Osteoblast (primary cell): ENCODE results near the gene PIGQ. TPM values are rescaled to one million over a fixed set of nuclear protein-coding genes. Genes with fewer than 3 reads are reported as not detected.

ENCODE experiments used
- DNase-seq: peaks from one replicate; pipeline ENCODE4 v3.0.0; 2011; ENCODE audit warnings: low spot score, mixed read lengths; ENCODE audit not compliant: insufficient read length; ENCODE audit errors: missing footprints
- H2AFZ ChIP-seq: 2 replicates; pipeline ENCODE4 v1.6.0; 2011; ENCODE audit warnings: mild to moderate bottlenecking, low read length
- H3K27ac ChIP-seq: 2 replicates; pipeline ENCODE4 v1.5.1; 2011; ENCODE audit warnings: mild to moderate bottlenecking, low read depth, low read length, moderate library complexity
- H3K27me3 ChIP-seq: 2 replicates; pipeline ENCODE4 v1.6.0; 2012; ENCODE audit warnings: mild to moderate bottlenecking, control low read depth, inconsistent platforms, low read length, moderate library complexity; ENCODE audit not compliant: insufficient read depth
- H3K36me3 ChIP-seq: 2 replicates; pipeline ENCODE4 v1.5.1; 2011; ENCODE audit warnings: mild to moderate bottlenecking, low read length, control low read depth, moderate library complexity; ENCODE audit not compliant: insufficient read depth
- H3K4me1 ChIP-seq: 2 replicates; pipeline ENCODE4 v1.5.1; 2011; ENCODE audit warnings: mild to moderate bottlenecking, low read length, control low read depth, moderate library complexity; ENCODE audit not compliant: insufficient read depth
- H3K4me2 ChIP-seq: 2 replicates; pipeline ENCODE4 v1.6.0; 2011; ENCODE audit warnings: mild to moderate bottlenecking, low read length; ENCODE audit not compliant: insufficient read depth
- H3K4me3 ChIP-seq: fragments of 200-600 bp; sonication (generic); 3 replicates; pipeline ENCODE4 v1.5.1; 2012; ENCODE audit warnings: mild to moderate bottlenecking, low read length, inconsistent platforms; ENCODE audit not compliant: insufficient read depth
- H3K79me2 ChIP-seq: 2 replicates; pipeline ENCODE4 v1.6.0; 2012; ENCODE audit warnings: mild to moderate bottlenecking, low read length, control low read depth, inconsistent platforms; ENCODE audit not compliant: insufficient read depth
- H3K9me3 ChIP-seq: 2 replicates; pipeline ENCODE4 v1.5.1; 2011; ENCODE audit warnings: low read depth, low read length, control low read depth
- H4K20me1 ChIP-seq: 2 replicates; pipeline ENCODE4 v1.6.0; 2012; ENCODE audit warnings: mild to moderate bottlenecking, low read length, control low read depth; ENCODE audit not compliant: insufficient read depth
- total RNA-seq: library from RNA; depleted of rRNA; stranded (reverse); fragments of >200 nt; gene quantifications from 2 replicates; pipeline ENCODE4 v1.2.3, GENCODE V29; 2012
- TF ChIP-seq, protein P1 (sequence below): IDR thresholded peaks from 2 replicates; pipeline ENCODE4 v1.5.1; 2011; ENCODE audit warnings: mild to moderate bottlenecking, low read depth, low read length, moderate library complexity; ENCODE audit errors: extremely low read depth

PIGQ gene
- total RNA-seq, 1 donor, result 29.0 TPM

DNA sequence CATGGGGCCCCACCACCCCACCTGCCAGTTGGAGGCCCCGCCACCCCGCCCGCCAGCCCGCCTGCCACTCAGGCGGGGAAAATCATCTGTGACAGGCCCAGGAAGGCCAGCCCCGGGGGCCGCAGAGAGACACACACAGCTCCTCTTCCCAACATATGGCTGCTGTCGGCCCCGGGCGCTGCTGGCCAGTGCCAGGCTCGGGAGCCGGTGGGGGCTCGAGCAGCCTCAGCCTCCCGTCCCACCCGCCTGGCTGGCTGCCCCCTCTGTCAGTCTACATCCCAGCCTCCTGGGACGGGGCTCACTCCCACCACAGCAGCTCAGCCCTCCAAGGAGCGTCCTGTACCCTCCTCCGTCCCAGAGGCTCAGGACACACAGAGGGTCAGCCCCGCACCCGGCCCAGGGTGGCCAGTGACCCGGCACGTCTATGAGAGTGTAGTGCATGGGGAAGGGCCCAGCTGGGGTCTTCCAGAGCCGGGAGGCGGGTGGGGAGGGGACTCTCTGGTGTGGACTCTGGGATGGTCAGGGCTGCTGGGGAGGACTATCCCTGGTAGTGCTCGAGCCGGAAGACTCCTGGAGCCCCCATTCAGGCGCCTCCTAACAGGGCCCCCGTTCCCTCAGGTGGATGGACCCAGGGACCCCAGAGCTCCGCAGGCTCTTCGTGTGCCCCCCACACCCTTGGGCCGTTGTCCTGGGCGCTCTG lies 13.1 kb upstream of the PIGQ start:
- TF ChIP-seq, protein P1, sequence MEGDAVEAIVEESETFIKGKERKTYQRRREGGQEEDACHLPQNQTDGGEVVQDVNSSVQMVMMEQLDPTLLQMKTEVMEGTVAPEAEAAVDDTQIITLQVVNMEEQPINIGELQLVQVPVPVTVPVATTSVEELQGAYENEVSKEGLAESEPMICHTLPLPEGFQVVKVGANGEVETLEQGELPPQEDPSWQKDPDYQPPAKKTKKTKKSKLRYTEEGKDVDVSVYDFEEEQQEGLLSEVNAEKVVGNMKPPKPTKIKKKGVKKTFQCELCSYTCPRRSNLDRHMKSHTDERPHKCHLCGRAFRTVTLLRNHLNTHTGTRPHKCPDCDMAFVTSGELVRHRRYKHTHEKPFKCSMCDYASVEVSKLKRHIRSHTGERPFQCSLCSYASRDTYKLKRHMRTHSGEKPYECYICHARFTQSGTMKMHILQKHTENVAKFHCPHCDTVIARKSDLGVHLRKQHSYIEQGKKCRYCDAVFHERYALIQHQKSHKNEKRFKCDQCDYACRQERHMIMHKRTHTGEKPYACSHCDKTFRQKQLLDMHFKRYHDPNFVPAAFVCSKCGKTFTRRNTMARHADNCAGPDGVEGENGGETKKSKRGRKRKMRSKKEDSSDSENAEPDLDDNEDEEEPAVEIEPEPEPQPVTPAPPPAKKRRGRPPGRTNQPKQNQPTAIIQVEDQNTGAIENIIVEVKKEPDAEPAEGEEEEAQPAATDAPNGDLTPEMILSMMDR, result no peak
- Histone ChIP-seq H3K9me3 (no peaks in the 10 kb centered on the region), H3K27ac (no peak overlapping the region), H4K20me1 (peaks cover 2% of the 10 kb centered on the region), H3K4me1 (peaks cover 6% of the 10 kb centered on the region), H3K4me2 (no peak overlapping the region), H3K27me3 (peaks cover 26% of the 10 kb centered on the region), H3K79me2 (peaks cover 2% of the 10 kb centered on the region), H3K4me3 (no peak overlapping the region), H3K36me3 (peaks cover 5% of the 10 kb centered on the region), H2AFZ (no peak overlapping the region)
- peak; percentile 88 for DNase-seq

DNA sequence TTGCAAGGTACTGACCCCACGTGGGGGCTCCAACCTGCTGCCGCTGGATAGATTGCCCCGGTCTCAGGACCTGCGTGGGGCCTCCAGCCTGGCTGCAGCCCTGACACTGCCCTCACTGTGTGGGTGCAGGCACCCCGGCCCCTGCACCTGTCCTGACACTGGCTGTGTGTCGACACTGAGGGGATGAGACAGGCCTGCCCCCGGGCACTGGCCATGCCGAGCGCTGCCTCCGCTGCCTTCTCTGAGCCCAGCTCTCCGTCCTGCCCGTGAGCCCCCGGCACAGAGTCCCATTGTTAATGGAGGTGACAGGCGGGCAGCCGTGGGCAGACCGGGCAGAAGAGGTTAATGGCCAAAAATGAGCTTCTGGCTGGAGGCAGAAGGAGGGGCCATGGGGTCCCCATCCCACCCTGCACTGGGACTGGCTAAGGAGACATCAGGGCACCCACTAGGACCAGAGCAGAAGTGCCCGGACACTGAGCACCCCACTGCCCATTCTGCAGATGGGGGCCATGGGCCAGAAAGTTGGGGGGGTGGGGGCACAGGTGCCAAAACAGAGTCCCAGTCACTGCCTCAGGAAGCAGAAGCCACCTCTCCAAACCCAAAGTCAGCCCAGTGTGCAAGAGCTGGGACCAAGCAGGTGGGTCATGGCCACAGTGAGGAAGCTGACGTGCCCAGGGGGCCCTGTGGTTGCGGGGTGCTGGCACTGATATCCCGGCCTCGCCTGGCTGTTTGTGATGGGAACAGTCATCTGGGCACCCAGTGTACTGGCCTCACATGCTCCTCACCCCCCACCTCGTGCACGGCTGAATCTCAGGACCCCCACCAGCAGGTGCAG lies 12.1 kb upstream of the PIGQ start:
- no peaks in the 10 kb centered on the region for H3K36me3 ChIP-seq
- H3K4me1 ChIP-seq, result peaks cover 6% of the 10 kb centered on the region
- no peak overlapping the region for H3K4me3 ChIP-seq
- no peaks in the 10 kb centered on the region for H3K79me2 ChIP-seq
- peak; percentile 92 for DNase-seq
- no peak overlapping the region for H3K4me2 ChIP-seq
- peaks cover 3% of the 10 kb centered on the region for H4K20me1 ChIP-seq
- H3K9me3 ChIP-seq, result no peaks in the 10 kb centered on the region
- no peak overlapping the region for H2AFZ ChIP-seq
- no peak overlapping the region for H3K27ac ChIP-seq
- TF ChIP-seq, protein P1, result no peak
- H3K27me3 ChIP-seq, result peaks cover 36% of the 10 kb centered on the region

DNA sequence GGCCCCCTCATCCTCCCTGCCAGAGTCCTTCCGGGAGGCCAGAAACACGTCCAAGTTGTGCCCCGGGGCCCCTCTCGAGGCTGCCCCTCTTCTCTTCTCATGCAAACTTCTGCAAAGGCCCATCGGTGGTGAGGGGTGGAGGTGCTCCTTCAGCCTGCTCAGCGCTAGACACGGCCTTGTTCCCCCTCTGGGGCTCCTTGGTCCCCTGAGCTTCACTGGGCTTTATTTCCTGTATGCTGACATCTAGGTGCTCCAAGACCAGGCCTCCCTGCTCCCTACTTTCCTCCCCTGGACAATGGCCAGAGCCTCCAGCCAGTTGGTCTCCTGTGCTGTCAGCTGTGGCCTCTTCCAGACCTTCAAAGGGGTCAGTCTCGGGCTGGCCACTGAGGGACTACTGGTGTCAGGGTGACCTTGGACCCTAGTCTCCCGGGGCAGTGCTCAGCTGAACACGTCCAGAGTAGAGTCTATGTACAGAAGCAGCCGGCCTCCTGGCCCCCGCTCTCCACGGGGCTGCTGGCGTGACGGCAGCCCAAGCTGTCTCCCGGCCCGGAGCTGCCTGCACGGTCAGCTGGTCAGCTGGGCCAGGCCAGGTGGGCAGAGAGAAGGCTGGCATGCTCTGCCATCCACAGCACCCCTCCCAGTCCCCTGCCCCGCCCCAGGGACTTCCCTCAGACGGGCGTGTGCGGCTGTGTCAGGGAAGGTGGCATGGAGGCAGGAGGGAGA lies 11.3 kb upstream of the PIGQ start:
- DNase-seq, result peak; percentile 94
- Histone ChIP-seq H3K27me3 (peaks cover 36% of the 10 kb centered on the region), H3K9me3 (no peaks in the 10 kb centered on the region), H3K4me2 (no peak overlapping the region), H3K36me3 (no peaks in the 10 kb centered on the region), H3K79me2 (no peaks in the 10 kb centered on the region), H2AFZ (no peak overlapping the region), H3K27ac (no peak overlapping the region), H3K4me1 (peaks cover 6% of the 10 kb centered on the region), H3K4me3 (no peak overlapping the region), H4K20me1 (peaks cover 3% of the 10 kb centered on the region)
- TF ChIP-seq, protein P1, result no peak

DNA sequence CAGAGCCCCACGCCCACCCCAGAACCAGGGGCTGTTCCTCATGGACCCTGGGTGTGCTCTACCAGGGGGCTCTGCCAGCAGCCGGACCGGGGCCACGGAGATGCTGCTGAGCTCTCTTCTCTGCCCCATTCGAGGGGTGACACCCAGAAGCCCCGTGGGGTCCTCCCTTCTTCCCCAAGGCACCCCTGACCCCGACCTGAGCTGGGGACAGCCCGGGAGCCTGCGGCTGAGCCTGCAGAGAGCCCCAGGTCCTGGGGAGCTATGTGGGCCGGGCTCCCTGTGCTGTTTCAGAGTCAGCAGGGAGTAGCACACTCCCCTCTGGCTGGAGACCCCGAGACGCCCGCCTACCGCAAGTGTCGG lies 10.8 kb upstream of the PIGQ start:
- Histone ChIP-seq H3K36me3 (no peaks in the 10 kb centered on the region), H3K9me3 (no peaks in the 10 kb centered on the region), H3K27me3 (peaks cover 36% of the 10 kb centered on the region), H3K4me1 (peaks cover 6% of the 10 kb centered on the region), H3K79me2 (no peaks in the 10 kb centered on the region), H4K20me1 (peaks cover 3% of the 10 kb centered on the region), H3K4me3 (no peak overlapping the region), H3K4me2 (no peak overlapping the region), H3K27ac (no peak overlapping the region), H2AFZ (no peak overlapping the region)
- TF ChIP-seq, protein P1, result no peak
- DNase-seq, result peak; percentile 95
